Activated CD4-positive, CD25-positive, alpha-beta regulatory T cell treated with anti-CD3 and anti-CD28 coated beads, Interleukin-2, amount 50 U/mL, for 24 hours (primary cell): ENCODE data around the gene NDNF.
A peak's percentile ranks its signal among the peaks of the same experiment; 100 is the strongest.

Source experiments
- ATAC-seq, 2 donors: fragments of 150-1000 bp; cut with Tn5 transposase; one replicate each; pipeline ENCODE4 v1.10.0; 2021; ENCODE audit warnings: mild to moderate bottlenecking in 1 of 2, moderate library complexity in 1 of 2

The NDNF gene, protein sequence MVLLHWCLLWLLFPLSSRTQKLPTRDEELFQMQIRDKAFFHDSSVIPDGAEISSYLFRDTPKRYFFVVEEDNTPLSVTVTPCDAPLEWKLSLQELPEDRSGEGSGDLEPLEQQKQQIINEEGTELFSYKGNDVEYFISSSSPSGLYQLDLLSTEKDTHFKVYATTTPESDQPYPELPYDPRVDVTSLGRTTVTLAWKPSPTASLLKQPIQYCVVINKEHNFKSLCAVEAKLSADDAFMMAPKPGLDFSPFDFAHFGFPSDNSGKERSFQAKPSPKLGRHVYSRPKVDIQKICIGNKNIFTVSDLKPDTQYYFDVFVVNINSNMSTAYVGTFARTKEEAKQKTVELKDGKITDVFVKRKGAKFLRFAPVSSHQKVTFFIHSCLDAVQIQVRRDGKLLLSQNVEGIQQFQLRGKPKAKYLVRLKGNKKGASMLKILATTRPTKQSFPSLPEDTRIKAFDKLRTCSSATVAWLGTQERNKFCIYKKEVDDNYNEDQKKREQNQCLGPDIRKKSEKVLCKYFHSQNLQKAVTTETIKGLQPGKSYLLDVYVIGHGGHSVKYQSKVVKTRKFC

DNA sequence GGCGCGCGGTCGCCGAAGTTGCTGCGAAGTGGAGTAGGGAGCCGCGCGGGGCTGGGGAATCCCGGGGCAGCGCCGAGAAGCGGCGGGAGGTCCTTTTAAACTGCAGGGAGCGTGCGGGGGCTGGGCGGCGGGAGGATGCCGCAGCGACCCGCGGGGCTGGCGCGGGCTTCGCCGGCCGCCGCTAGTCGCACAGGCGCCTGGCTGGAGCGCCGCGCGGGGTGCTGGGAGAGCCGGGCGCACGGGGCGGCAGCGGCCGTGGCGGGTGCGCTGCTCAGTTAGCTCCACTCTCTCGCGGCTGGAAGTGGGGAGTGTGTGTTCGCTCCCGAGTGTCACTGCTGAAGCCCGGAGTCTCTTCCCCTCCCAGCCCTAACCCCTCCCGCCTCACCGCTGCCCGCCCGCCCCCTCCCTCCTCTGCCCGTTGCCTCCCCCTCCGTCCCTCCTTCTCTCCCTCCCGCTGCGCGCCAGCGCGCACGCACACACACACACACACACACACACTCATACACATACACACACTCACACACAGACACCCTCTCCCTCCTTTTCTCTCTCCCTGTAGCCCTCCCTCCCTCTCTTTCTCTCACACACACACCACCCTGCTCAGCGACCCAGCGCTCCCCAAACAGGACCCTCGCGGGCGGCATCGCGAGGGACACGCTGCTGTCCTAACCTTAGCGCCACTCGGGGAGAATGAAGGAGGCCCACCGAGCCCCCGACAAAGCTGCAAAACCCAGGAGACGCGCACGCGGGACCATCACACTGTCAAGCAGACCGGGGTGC, at the start of gene NDNF:
Gene NDNF, minus strand, starts transcription at position 312 of the 780 bp plus-strand sequence. CDS start 26,698 bp downstream, outside the sequence.
- peak; percentile 33 to 66 for ATAC-seq

DNA sequence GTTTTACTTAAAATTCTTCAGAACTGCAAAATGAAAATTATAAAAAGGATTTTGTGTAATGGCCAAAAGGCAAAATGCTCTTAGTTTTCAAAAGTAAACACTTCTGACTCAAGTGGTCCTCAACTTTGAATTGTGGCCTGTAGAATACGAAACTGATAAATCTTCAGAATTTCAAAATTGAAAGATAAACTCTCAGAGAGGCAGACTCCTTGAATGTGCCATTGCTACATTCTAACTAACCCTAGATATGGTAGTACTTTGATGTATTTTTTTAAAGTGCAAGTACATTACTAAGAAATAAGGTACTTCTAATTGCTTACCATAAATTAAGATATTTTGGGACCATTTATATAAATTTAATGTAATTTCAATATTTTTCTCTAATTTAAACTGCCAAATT, 47.4 kb upstream of the NDNF start:
- no peak for ATAC-seq

DNA sequence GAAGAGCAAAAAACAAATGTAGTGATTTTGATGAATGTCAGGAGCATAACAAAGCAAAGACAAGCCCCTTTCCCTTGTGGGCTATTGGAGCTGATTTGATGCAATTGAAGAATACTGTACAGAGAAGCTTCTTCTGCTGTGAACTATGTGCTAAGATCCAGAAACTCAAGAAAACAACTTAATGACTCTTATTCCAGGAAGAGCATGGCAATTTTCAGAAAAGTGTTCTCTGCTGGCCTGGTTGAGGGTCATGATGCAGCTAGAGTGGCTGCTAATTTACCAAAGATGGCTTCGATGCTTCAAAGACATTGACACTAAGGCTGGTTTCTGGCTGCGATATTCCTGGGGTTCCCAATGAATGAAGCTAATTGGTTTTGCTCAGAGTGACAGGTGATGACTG, 46.0 kb upstream of the NDNF start:
- ATAC-seq, result no peak

DNA sequence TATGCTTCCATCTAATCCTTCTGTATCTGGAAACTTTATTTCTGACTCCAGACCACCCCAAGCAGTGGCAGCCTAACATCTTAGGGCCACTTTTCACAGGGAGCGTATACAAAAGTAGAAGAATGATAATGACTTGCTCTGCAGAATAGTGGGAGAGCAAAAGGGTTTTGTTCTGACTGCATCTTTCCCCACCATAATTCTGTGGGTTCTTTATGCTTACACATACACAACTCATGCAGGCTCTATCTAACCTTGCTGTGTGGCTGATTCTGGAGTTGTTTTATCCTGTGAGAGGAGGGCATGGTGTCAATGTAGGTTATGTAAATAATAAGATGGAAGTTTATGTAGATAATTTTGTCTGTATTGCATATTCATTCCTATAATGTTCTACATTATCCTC, 42.4 kb upstream of the NDNF start:
- ATAC-seq, result no peak

DNA sequence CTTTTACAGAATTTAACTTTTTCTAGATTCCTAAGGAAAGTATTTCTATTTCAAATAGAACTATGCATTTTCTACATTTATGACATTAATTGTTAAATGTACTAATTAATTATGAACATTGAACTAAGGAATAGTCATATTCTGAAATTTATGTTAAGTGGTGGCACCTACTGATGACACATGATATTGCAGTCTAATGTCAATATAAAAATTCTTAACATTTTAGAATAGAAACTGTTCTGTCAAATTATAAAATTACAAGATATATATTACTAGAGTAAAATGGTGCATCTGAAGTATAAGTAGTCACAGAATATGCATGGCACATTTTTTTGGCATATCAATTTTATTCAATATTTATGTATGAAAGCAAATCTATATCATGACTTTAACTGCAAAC, 40.2 kb upstream of the NDNF start:
- no peak for ATAC-seq

DNA sequence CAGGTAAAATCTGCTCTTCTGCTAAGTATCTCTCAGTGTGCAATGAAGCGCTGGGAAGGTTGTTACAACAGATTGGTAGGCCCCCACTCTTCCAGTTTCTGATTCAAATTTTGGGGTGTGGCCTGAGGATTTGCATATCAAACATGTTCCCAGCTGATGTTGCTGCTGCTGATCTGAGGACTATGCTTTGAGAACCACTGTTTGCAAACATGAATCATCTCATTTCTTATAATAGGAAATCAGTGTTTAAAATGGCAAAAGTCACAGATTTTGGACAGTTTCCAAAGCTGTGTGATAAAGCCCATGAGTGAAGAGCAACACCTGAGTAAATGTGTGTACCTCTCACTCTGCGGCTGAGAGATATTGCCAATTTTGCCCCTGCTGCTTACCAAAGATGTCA, 36.2 kb upstream of the NDNF start:
- ATAC-seq, result no peak

DNA sequence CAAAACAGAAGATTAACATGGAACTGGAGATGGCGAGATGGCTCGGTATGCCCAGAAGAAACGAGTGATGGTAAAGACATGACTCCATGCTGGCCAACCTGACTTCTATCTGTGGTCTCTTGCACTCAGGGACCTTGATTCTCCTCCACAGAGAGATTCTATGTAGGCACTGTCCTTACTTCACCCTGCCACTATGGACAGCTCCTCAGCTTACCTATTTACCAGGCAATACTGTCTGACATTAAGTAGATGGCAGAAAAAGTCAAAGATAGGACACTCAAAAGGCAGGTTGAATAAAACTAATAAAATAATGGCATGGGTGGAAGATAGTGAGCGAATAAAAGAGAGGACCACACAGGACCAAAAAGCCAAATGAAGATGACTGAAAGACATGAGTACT, 35.2 kb upstream of the NDNF start:
- ATAC-seq, result no peak

DNA sequence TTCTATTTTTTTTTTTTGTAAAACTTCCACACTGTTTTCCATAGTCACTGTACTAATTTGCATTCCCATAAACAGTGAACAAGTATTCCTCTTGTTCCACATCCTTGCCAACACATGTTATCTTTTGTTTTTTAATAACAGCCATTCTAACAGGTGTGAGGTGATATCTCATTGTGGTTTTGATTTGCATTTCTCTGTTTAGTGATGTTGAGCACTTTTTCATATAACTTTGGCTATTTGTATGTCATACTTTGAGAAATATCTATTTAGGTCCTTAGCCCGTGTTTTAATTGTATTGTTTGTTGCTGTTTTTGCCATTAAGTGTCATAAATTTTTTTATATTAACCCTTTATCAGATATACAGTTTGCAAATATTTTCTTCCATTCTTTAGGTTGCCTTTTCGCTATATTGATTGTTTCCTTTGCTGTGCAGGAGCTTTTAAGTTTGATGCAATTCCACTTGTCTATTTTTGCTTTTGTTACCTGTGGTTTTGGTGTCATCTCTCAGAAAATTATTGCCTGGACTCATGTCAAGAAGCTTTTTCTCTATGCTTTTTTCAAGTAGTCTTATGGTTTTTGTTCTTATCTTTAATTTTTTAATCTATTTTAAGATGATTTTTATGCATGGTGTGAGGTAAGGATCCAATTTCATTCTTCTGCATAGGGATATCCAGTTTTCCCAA, 27.9 kb upstream of the NDNF start:
- ATAC-seq, result no peak

DNA sequence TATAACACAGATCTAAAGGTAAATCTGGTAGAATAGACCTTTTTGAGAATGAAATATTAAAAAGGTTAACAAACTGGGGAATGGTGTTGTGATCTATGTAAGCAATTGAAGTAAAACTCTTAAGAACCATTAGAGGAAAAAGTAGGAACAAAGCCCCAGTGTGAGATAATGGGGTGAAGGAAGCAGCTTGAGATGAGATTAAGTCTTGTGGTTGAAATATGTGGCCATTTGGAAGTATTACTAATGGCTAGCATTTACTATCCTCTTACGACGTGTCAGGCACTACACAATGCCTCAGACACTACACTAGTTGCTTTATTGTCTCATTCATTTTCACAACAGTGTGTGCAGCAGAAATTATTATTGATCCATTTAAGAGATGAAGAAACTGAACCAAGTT, 25.9 kb upstream of the NDNF start:
- ATAC-seq, result no peak

DNA sequence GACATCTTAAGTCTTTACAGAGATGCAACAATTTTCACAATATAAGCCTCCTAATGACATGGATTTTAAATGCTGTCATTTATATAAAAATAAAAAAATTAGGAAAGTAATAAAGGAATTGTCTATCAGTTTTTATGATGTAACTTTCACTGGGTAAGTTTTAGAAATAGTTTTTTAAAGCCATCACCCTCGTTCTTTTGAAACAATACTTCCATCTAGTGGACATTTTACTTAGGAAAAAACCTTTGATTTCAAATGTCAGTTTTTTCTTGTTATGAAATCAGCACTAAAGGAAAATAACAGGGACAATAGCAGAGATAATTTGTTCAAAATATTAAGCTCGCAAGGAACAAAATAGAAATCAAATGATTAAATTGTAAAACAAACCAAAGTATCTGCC, 24.3 kb upstream of the NDNF start:
- no peak for ATAC-seq

DNA sequence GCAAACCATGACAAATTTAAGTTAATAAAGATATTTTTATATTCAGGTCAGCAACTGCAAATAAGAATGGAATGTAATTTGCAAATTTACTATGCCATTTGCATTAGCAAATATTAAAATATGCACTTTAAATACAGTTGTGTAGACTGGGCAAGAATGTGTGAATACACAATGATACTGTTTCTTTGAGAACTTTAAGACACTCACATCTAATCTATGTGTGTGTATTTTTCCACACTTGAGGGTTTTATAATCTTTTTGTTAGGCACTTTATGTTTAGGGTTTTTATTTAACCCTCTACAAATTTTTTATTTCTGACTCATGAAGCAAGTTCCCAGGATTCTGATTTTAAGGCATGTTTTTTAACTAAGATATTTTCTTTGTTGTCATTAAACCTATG, 23.9 kb upstream of the NDNF start:
- ATAC-seq, result no peak

DNA sequence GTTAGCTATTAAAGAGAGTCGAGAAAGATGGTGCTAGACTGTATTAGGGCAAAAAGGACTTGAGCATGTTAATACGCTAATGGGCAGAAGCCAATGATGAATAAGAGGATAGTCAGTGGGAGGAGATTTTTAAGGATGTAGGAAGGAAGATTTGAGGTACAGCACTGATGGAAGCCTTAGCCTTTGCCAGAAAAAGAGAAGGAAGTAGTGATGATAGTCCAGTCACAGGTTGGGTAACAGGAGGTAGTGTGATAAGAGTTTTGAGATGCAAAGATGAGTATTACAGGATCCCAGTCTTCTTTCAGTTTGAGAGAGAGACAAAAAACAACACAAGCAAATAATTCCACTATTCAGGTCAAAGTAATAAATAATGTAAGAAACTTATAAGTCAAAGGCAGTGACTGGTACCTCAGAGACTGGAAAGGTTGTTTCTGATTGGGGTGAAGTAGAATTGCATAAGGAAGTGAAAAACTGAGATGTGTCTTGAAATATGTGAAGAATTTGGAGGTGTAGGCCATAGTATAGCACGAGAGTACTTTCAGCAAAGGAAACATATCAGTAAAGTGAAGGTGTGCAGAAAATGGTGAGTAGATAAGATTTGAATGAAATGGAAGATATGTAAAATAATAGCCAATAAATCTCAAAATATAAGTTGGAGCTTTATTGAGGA, 22.1 kb upstream of the NDNF start:
- no peak for ATAC-seq

DNA sequence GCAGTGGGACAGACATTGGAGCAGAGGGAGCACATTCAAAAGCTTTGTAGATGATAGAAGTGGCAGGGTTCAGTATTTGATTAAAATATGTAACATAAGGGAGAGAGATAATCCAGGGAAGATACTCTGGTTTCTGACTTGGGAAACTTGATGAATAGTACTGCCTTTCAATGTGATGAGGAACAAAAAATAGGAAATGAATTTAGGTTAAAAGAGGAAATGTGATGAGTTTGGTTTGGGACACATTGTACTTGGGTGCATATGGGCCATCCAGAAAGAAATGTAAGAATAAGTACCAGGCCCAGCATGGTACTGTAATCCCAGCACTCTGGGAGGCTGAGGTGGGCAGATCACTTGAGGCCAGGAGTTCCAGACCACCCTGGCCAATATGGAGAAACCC, 20.9 kb upstream of the NDNF start:
- no peak for ATAC-seq

DNA sequence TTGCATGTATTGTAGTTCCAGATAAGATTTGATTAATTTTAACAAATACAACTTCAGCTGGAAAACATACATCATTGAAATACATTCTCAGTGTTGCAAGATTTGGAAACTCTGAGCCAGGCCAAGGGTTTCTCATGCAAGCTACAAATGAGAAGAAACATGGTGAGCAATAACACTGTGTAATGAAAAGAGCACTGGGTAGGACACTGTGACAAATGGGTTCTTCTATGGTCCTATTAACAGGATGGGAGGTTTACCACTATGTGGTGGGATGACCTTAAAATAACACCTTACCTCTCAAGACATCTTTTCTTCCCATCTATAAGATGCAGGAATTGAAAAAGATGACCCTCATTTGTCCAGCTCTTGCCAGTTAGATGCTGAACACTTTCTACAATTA, 19.6 kb upstream of the NDNF start:
- no peak for ATAC-seq

DNA sequence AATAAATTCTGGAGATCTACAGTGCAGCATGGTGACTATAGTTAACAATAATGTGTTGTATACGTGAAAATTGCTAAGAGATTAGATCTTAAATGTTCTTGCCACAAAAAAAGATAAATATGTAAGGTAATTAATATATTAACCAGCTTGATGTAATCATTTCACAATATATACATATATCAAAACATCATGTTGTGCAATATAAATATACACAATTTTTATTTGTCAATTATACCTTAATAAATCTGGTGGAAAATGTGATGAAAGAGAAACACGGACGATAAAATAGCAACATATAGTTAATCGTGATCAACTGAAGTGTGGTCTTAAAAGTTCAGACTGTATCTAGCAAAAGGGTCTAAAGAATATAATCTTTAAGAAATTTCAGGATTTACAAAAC, 16.5 kb upstream of the NDNF start:
- no peak for ATAC-seq

DNA sequence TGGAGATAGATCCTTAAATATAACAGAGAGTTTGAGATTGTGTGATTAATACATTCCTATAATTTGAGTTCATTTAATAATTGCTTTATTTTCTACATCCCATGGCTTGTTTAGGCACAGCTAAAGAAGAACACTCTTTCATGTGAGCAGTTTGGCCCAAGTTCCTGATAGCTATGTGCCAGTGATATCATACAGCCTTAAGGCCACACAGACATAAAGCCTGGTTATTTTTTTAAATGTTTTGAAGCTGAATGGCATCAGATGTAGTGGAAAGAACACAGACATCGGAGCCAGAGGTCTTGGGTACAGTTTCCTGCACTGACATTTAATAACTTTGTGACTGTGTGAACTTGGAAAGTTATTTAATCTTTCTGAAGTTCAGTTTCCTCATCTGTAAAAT, 7.0 kb upstream of the NDNF start:
- ATAC-seq, result no peak

DNA sequence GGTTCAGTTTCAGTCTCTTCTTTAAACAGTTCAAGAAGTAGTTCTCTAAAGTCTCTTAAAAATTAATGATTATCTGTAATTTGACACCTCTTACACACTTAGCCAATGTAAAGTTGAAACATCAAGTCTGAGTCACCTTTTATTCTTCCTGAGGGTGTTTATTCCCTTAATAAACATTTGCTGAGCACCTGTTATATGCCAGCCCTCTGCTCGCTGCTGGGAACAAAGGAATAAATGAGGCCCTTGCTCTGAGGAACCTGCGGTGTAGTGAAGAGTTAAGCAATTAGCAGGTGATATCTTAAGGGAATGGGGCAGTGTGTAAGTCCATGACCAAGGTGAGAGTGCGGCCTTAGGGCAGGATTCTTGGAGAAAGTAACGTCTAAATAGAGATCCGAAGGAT, 5.2 kb upstream of the NDNF start:
- ATAC-seq, result no peak

DNA sequence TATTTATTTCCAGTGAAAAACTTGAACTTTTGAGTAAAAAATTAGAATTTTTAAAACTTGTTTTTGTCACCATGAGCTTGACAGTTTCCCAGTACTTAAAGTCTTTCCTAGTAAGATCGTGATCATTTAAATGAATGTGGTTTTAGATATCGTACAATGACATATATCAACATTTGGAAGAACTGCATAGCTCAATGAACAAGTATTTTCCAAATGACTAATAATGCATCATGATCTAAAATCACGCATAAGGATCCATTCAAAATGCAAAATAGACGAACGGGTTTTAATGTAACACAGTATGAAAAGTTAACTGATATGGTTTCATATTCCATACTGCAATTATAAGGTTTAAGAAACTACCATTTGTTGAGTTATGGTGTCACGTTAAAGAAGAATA, 4.1 kb upstream of the NDNF start:
- ATAC-seq, result peak in 1 of 2 donors; percentile 41

DNA sequence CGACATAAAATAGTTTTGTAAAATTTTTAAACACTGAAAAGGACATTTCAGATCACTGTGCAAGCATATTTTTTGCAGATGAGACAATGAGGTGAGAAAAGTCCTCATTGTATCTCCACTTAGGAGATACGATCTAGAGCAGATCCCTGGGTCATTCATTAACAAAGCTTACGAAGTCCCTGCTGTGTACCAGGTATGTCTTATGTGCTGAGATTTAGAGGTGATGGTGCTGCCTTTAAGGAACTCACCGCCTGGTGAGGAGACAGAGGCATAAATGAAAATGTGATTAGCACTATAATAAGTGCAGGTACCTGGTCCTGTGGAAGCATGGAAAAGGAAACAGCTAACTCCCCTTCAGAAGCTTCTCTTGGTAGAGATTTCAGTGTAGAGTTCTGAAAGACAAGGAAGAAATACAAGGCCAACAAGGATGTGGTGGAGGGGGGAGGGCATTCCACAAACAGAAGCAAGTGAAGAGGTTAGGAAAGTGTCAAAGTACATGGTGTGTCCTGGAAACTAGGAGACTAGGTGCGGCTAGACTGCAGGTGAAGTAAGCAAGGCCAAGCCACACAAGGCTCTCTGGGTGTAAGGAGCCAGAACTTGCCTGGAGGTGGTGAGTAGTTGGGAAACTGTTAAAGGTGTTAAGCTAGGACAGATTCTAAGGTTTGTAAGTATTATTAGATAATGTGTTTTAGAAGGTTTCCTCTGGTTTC, 1.5 kb upstream of the NDNF start:
- no peak for ATAC-seq

DNA sequence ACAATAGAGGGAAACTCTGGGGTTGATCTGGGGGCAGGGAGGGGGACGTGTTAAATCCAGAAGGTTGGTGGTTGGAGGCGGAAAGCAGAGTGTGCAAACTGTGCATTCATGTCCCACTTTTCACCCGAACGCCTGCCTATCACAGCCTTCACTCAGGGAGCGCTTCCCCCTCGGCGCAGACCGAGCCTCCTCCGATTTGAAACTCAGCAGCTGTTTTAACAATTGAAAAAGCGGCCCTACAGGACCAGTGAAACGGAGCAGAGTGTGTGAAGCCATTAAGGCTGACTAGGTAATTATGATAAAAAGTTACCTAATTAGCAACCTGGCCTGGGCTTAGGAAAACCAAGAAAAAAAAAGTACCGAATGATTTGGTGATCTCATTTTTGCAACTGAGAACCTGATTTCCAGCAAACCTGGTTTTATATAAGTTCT, 685 bp upstream of the NDNF start:
- no peak for ATAC-seq

DNA sequence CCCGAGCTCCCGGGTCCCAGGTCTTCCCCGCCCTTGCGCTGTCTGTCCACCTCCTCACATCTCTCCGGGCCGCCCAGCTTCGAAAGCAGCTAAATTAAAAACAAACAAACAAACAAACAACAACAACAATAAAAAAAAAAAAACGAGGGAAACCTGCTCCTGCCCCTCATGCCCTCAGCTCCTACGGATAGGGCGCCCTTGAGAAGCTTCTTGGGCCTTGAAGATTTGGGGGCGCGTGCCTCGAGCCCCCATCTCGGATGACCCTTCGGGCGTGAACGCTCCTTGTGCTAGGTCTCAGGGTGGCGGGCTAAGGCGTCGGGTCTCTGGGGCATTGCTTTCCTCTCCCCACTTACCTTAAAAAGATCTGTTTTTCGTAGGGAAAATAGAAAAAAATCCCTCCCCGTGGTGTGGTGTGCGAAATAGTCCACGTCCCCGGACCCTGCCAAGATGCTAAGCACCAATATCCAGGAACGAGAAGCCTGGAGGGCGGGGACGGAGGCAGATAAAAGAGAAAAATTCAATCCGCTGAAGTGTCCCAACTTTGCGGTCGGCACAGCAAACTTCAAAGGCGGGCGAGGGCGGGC, 603 bp downstream of the NDNF start:
- no peak for ATAC-seq
